Measurements from ENCODE around the gene HHAT. TPM values are rescaled to one million over a fixed set of nuclear protein-coding genes. Genes with fewer than 3 reads are reported as not detected.

Gene HHAT
- total RNA-seq, 2 donors from 2014 or later, result 16.3 to 19.0 TPM

DNA sequence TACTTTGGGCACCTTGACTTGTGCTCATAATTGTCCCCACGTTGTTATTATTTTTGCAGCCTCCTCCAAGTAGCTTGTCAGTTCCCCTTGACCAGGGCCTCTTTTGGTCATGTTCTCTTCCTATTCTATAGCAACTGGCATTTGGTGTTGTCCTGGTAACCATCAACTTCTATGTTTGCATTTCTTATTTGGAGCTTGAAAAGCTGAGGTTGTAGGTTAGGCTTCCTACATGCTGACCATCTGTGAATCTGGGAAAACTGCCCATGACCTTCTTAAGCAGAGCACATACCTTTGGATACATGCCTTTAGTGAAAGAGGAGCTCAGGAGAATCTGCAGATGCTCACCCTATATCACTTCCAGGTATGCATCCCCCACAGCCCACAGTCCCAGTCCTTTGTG is 160.8 kb downstream of the HHAT start:
- TF ChIP-seq POLR2A (IDR thresholded peaks at IDR 0.05) (no peak), POLR2AphosphoS5 (IDR thresholded peaks at IDR 0.05) (no peak)
- TF ChIP-seq, protein P1, sequence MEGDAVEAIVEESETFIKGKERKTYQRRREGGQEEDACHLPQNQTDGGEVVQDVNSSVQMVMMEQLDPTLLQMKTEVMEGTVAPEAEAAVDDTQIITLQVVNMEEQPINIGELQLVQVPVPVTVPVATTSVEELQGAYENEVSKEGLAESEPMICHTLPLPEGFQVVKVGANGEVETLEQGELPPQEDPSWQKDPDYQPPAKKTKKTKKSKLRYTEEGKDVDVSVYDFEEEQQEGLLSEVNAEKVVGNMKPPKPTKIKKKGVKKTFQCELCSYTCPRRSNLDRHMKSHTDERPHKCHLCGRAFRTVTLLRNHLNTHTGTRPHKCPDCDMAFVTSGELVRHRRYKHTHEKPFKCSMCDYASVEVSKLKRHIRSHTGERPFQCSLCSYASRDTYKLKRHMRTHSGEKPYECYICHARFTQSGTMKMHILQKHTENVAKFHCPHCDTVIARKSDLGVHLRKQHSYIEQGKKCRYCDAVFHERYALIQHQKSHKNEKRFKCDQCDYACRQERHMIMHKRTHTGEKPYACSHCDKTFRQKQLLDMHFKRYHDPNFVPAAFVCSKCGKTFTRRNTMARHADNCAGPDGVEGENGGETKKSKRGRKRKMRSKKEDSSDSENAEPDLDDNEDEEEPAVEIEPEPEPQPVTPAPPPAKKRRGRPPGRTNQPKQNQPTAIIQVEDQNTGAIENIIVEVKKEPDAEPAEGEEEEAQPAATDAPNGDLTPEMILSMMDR (IDR thresholded peaks at IDR 0.05), result no peak
- Histone ChIP-seq H3K27me3 (replicated peaks; ENCODE audit: insufficient read depth) (no peaks in the 10 kb centered on the region), H3K4me1 (replicated peaks) (no peaks in the 10 kb centered on the region), H3K27ac (no peak overlapping the region), H3K9me3 (no peaks in the 10 kb centered on the region), H3K4me3 (no peak overlapping the region), H3K36me3 (no peaks in the 10 kb centered on the region)
- DNase-seq (ENCODE audit: low spot score), result no peak
- intact Hi-C loops (cut with DNase I), result no loop called here
- WGBS, result 81% methylated on average over 1 of the region's 1 CpG

DNA sequence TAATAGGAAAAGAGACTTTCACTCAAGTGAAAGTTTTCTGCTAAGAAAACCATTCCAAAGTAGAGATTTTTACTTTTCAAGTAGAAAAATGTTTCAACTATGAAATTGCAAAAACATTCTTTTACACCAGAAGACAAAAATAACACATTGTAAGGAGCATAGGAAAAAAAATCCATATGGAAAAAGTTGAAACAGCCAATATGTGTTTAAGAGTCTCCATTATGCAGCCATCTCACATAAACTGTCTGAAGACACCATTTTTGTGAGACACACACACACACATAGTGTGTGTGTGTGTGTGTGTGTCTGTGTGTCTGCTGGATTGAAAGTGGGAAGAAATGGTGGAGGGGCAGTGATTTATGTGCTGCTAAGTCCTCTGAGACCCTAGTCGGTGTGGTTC is 162.1 kb downstream of the HHAT start:
- Histone ChIP-seq H3K27me3 (replicated peaks; ENCODE audit: insufficient read depth) (no peaks in the 10 kb centered on the region), H3K36me3 (no peaks in the 10 kb centered on the region), H3K4me1 (replicated peaks) (no peaks in the 10 kb centered on the region), H3K9me3 (no peaks in the 10 kb centered on the region), H3K4me3 (no peak overlapping the region), H3K27ac (no peak overlapping the region)
- no peak for DNase-seq (ENCODE audit: low spot score)
- WGBS, result 68% methylated on average over 1 of the region's 1 CpG
- TF ChIP-seq, protein P1 (IDR thresholded peaks at IDR 0.05), result no peak
- TF ChIP-seq POLR2AphosphoS5 (IDR thresholded peaks at IDR 0.05), result no peak
- no peak for TF ChIP-seq POLR2A (IDR thresholded peaks at IDR 0.05)
- intact Hi-C loops (cut with DNase I), result no loop called here

DNA sequence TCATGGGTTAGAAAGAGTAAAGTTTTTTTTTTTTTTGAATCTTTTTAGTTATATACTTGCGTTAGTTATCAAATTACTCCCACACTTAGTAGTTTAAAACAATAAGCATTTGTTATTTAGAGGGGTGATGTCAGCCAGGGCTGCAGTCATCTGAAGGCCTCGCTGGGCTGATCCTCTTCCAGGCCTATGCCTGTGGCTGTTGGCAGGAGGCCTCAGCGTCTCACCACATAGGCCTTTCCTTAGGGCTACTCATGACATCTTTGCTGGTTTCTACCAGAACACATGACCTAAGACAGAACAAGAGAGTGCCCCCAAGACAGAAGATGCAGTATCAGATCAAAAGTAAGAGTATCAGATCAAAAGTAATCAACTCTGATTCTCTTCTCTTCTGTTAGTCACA is 167.4 kb downstream of the HHAT start:
- Histone ChIP-seq H3K27me3 (replicated peaks; ENCODE audit: insufficient read depth) (no peaks in the 10 kb centered on the region), H3K36me3 (no peaks in the 10 kb centered on the region), H3K4me1 (replicated peaks) (no peaks in the 10 kb centered on the region), H3K9me3 (no peaks in the 10 kb centered on the region), H3K4me3 (no peak overlapping the region), H3K27ac (no peak overlapping the region)
- WGBS, result 90% methylated on average over 3 of the region's 3 CpGs
- TF ChIP-seq, protein P1 (IDR thresholded peaks at IDR 0.05), result no peak
- TF ChIP-seq POLR2A (IDR thresholded peaks at IDR 0.05) (no peak), POLR2AphosphoS5 (IDR thresholded peaks at IDR 0.05) (no peak)
- intact Hi-C loops (cut with DNase I), result no loop called here
- DNase-seq (ENCODE audit: low spot score), result no peak

DNA sequence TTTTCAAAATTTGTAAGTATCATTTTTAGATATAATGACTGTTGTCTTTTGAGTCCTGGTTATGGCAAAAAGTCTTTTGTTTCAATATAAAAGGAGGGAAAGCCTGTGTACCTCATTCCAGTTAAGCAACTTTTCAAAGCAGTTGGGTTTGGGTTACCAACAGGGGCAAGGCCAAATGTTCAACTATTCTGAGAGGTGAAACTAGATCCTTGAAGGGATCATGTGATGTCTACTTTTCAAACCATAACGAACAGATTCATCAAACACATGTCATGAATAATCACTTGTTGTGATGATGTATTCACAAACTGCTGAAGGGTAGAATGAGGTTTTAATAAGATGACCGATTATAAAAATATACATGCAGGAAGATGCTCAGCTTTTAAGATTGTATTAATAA is 171.3 kb downstream of the HHAT start:
- no peak overlapping the region for H3K27ac ChIP-seq
- intact Hi-C loops (cut with DNase I), result no loop called here
- DNase-seq (ENCODE audit: low spot score), result no peak
- TF ChIP-seq, protein P1 (IDR thresholded peaks at IDR 0.05), result no peak
- TF ChIP-seq POLR2A (IDR thresholded peaks at IDR 0.05), result no peak
- 67% methylated on average over 2 of the region's 2 CpGs for WGBS
- H3K4me1 ChIP-seq (replicated peaks), result no peaks in the 10 kb centered on the region
- H3K9me3 ChIP-seq, result no peaks in the 10 kb centered on the region
- no peaks in the 10 kb centered on the region for H3K36me3 ChIP-seq
- H3K27me3 ChIP-seq (replicated peaks; ENCODE audit: insufficient read depth), result no peaks in the 10 kb centered on the region
- no peak overlapping the region for H3K4me3 ChIP-seq

DNA sequence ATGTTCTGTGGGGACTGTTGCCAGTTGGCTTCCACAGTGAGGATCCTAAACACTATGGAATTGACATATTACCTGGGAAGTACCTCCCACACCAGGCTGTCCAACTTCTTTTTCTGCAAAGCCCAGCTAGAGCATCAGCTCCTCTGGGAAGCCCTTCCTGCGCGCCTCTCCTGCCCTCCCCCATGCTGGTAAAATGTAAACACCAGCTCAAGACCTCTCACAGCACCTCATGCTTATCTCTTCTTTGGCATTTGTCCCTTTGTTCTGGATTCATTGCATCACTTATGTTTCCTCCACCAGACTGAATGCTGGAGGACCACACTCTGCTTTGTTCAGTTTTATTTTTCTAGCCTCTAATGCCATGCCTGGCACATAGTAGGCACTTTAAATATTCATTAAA is 172.1 kb downstream of the HHAT start:
- no peaks in the 10 kb centered on the region for H3K36me3 ChIP-seq
- TF ChIP-seq POLR2A (IDR thresholded peaks at IDR 0.05), result no peak
- TF ChIP-seq, protein P1 (IDR thresholded peaks at IDR 0.05), result no peak
- no peaks in the 10 kb centered on the region for H3K4me1 ChIP-seq (replicated peaks)
- intact Hi-C loops (cut with DNase I), result no loop called here
- H3K27ac ChIP-seq, result no peak overlapping the region
- H3K27me3 ChIP-seq (replicated peaks; ENCODE audit: insufficient read depth), result no peaks in the 10 kb centered on the region
- WGBS, result 84% methylated on average over 2 of the region's 2 CpGs
- H3K9me3 ChIP-seq, result no peaks in the 10 kb centered on the region
- no peak for DNase-seq (ENCODE audit: low spot score)
- no peak overlapping the region for H3K4me3 ChIP-seq
